Activated CD8-positive, alpha-beta memory T cell treated with anti-CD3 and anti-CD28 coated beads, Interleukin-2, amount 50 U/mL, for 48 hours (primary cell): ENCODE data around the gene TAGLN3.

ENCODE experiments used
- DNase-seq: peaks from one replicate; pipeline ENCODE4 v3.0.0-alpha.2; 2020

Gene TAGLN3

GRCh38 chr3:111978583-111979433 is 19.9 kb upstream of the TAGLN3 start, which contains the start of gene ABHD10:
ABHD10 (plus strand) TSS chr3:111979026; CDS start chr3:111979062, 36 bp downstream.
- DNase-seq: peak; percentile 98

GRCh38 chr3:111979434-111980038 is 19.2 kb upstream of the TAGLN3 start:
- DNase-seq: no peak

- no peak for DNase-seq
These were observed 17.8 kb upstream of the TAGLN3 start for GRCh38 chr3:111980716-111981456.

- no peak for DNase-seq
These were observed 17.3 kb upstream of the TAGLN3 start for GRCh38 chr3:111981457-111981763.

GRCh38 chr3:111984636-111985298 is 14.0 kb upstream of the TAGLN3 start:
- no peak for DNase-seq

GRCh38 chr3:111986800-111987199 is 11.9 kb upstream of the TAGLN3 start:
- DNase-seq: no peak

- DNase-seq: no peak
These were observed 9.6 kb upstream of the TAGLN3 start for GRCh38 chr3:111989061-111989678.

- no peak for DNase-seq
These were observed 5.7 kb upstream of the TAGLN3 start for GRCh38 chr3:111993038-111993437.

- DNase-seq: no peak
These were observed 982 bp downstream of the TAGLN3 start for GRCh38 chr3:111999484-112000324.

- no peak for DNase-seq
These were observed 1.6 kb downstream of the TAGLN3 start for GRCh38 chr3:112000367-112000771.

- DNase-seq: no peak
These were observed 2.2 kb downstream of the TAGLN3 start for GRCh38 chr3:112000966-112001365.

- no peak for DNase-seq
These were observed 2.8 kb downstream of the TAGLN3 start for GRCh38 chr3:112001526-112001925.

- no peak for DNase-seq
These were observed 3.6 kb downstream of the TAGLN3 start for GRCh38 chr3:112002096-112002971.

GRCh38 chr3:112003321-112004080 is 4.8 kb downstream of the TAGLN3 start:
- no peak for DNase-seq

- DNase-seq: no peak
These were observed 5.5 kb downstream of the TAGLN3 start for GRCh38 chr3:112004187-112004586.

GRCh38 chr3:112004669-112005068 is 5.9 kb downstream of the TAGLN3 start:
- no peak for DNase-seq

- DNase-seq: no peak
These were observed 6.5 kb downstream of the TAGLN3 start for GRCh38 chr3:112005091-112005672.

GRCh38 chr3:112007633-112008032 is 8.9 kb downstream of the TAGLN3 start:
- DNase-seq: no peak

- no peak for DNase-seq
These were observed 10.9 kb downstream of the TAGLN3 start for GRCh38 chr3:112009670-112010069.

- no peak for DNase-seq
These were observed 11.9 kb downstream of the TAGLN3 start for GRCh38 chr3:112010636-112011035.
